A549 (cell line): ENCODE measurements around the gene HIGD1C. TPM values are rescaled to one million over a fixed set of nuclear protein-coding genes. Genes with fewer than 3 reads are reported as not detected.

Experiments
- ATAC-seq, 2 experiments: fragments of 200-7000 bp in 1 of 2; fragments of >200 bp in 1 of 2; cut with Nextera tagmentation in 1 of 2; cut with Tn5 transposase in 1 of 2; 3 replicates each; pipeline versions ENCODE4 v1.8.0 to v1.9.1; 2018 to 2020; ENCODE audit warnings: mild to moderate bottlenecking in 1 of 2, moderate library complexity in 1 of 2
- CTCF ChIA-PET: fragments of 300-600 bp; sonication (Branson Sonifier 250); formaldehyde crosslinking; extraction: SDS; loops from one replicate; lab custom pipeline; 2021; ENCODE audit warnings: antibody characterized with exemption, inconsistent platforms; lab: Yijun Ruan, JAX
- POLR2A ChIA-PET: fragments of 350-600 bp; formaldehyde crosslinking; extraction: SDS; loops from one replicate; lab custom pipeline; 2021; ENCODE audit warnings: antibody characterized with exemption, inconsistent platforms; lab: Yijun Ruan, JAX
- DNase-seq, 2 experiments: peaks; one replicate each; pipeline versions ENCODE4 v3.0.0 to v3.0.0-alpha.2; 2011 to 2016; ENCODE audit warnings: low read depth in 1 of 2, low spot score in 1 of 2
- FAIRE-seq: peaks from 2 replicates; lab custom pipeline; 2011; peaks lifted over from hg19 to GRCh38; lab: Jason Lieb, UNC
- H3K27ac ChIP-seq, 2 experiments: fragments of >200 bp; sonication (Bioruptor Twin); formaldehyde crosslinking; 3 replicates each; pipeline ENCODE4 v1.5.1; 2016 to 2017
- H3K4me1 ChIP-seq: fragments of >200 bp; sonication (Bioruptor Twin); formaldehyde crosslinking; 3 replicates; pipeline ENCODE4 v1.6.1; 2016
- H3K4me2 ChIP-seq: fragments of >200 bp; sonication (Bioruptor Twin); formaldehyde crosslinking; 3 replicates; pipeline ENCODE4 v1.6.1; 2016
- H3K4me3 ChIP-seq: fragments of >200 bp; sonication (Bioruptor Twin); formaldehyde crosslinking; 3 replicates; pipeline ENCODE4 v1.5.1; 2016
- H3K9me3 ChIP-seq: fragments of >200 bp; sonication (Bioruptor Twin); formaldehyde crosslinking; 3 replicates; pipeline ENCODE4 v1.6.1; 2016
- BHLHE40 ChIP-seq: IDR thresholded peaks from 2 replicates; pipeline ENCODE4 v1.6.1; 2012; ENCODE audit warnings: low read depth, low read length, inconsistent platforms
- CEBPB ChIP-seq, 2 experiments: fragments of >200 bp in 1 of 2; sonication (Bioruptor Twin) in 1 of 2; formaldehyde crosslinking in 1 of 2; IDR thresholded peaks; 2 replicates each; pipeline ENCODE4 v1.6.1; 2012 to 2016
- EHF ChIP-seq: fragments of 250-450 bp; sonication (Bioruptor Pico); IDR thresholded peaks from 2 replicates; pipeline ENCODE4 v1.5.0; 2020; ENCODE audit warnings: mild to moderate bottlenecking
- ESRRA ChIP-seq: fragments of 150-350 bp; IDR thresholded peaks from 2 replicates; pipeline ENCODE4 v1.6.1; 2014; ENCODE audit warnings: mild to moderate bottlenecking, low read length, borderline replicate concordance
- FOSB ChIP-seq: fragments of 250-450 bp; sonication (Bioruptor Pico); IDR thresholded peaks from 2 replicates; pipeline ENCODE4 v1.5.0; 2020; ENCODE audit warnings: mild to moderate bottlenecking, moderate library complexity
- FOXS1 ChIP-seq: fragments of 250-450 bp; sonication (Bioruptor Pico); IDR thresholded peaks from 2 replicates; pipeline ENCODE4 v1.5.0; 2020; ENCODE audit warnings: mild to moderate bottlenecking, moderate library complexity
- GATA3 ChIP-seq: IDR thresholded peaks from 2 replicates; pipeline ENCODE4 v1.6.1; 2012; ENCODE audit warnings: borderline replicate concordance
- HOXB5 ChIP-seq: fragments of 250-450 bp; sonication (Bioruptor Pico); IDR thresholded peaks from 2 replicates; pipeline ENCODE4 v1.5.0; 2020; ENCODE audit warnings: mild to moderate bottlenecking, moderate library complexity
- JUN ChIP-seq, 2 experiments: fragments of >200 bp; sonication (Bioruptor Twin); formaldehyde crosslinking; IDR thresholded peaks; 2 replicates in 1 of 2; 3 replicates in 1 of 2; pipeline ENCODE4 v1.6.1; 2016 to 2017
- JUNB ChIP-seq: fragments of >200 bp; sonication (Bioruptor Twin); formaldehyde crosslinking; IDR thresholded peaks from 2 replicates; pipeline ENCODE4 v1.6.1; 2016
- MAFK ChIP-seq: fragments of 450-650 bp; IDR thresholded peaks from 2 replicates; pipeline ENCODE4 v1.6.1; 2014; ENCODE audit not compliant: partially characterized antibody
- NFE2L2 ChIP-seq: fragments of 150-350 bp; conservative IDR thresholded peaks from 2 replicates; pipeline ENCODE4 v1.6.1; 2014; ENCODE audit warnings: low read length
- NR3C1 ChIP-seq: fragments of >200 bp; sonication (Bioruptor Twin); formaldehyde crosslinking; IDR thresholded peaks from 3 replicates; pipeline ENCODE4 v1.6.1; 2017
- POLR2A ChIP-seq: IDR thresholded peaks from 2 replicates; pipeline ENCODE4 v1.6.1; 2012; ENCODE audit warnings: mild to moderate bottlenecking, low read length
- POLR2AphosphoS2 ChIP-seq: conservative IDR thresholded peaks from 2 replicates; pipeline ENCODE4 v1.6.1; 2012; ENCODE audit warnings: low read length, improper control_type of control experiment, inconsistent platforms
- RAD21 ChIP-seq, 2 experiments: fragments of >200 bp in 1 of 2; sonication (Bioruptor Twin) in 1 of 2; formaldehyde crosslinking in 1 of 2; IDR thresholded peaks in 1 of 2; conservative IDR thresholded peaks in 1 of 2; 2 replicates in 1 of 2; 3 replicates in 1 of 2; pipeline ENCODE4 v1.6.1; 2012 to 2018; ENCODE audit warnings: inconsistent platforms in 1 of 2
- RARB ChIP-seq: fragments of 250-450 bp; sonication (Bioruptor Pico); IDR thresholded peaks from 2 replicates; pipeline ENCODE4 v1.8.0; 2021; ENCODE audit warnings: mild to moderate bottlenecking, moderate library complexity
- RNF2 ChIP-seq: fragments of 200-600 bp; sonication (generic); IDR thresholded peaks from 2 replicates; pipeline ENCODE4 v1.6.1; 2016; ENCODE audit warnings: low read depth, mild to moderate bottlenecking, antibody characterized with exemption, moderate library complexity, borderline replicate concordance
- SMC3 ChIP-seq: fragments of >200 bp; sonication (Bioruptor Twin); formaldehyde crosslinking; IDR thresholded peaks from 3 replicates; pipeline ENCODE4 v1.6.1; 2018; ENCODE audit warnings: inconsistent platforms
- SREBF2 ChIP-seq: fragments of 450-650 bp; IDR thresholded peaks from 2 replicates; pipeline ENCODE4 v1.6.1; 2014; ENCODE audit warnings: mild to moderate bottlenecking, moderate library complexity
- TFCP2L1 ChIP-seq: fragments of 250-450 bp; sonication (Bioruptor Pico); IDR thresholded peaks from 2 replicates; pipeline ENCODE4 v1.5.0; 2021; ENCODE audit warnings: mild to moderate bottlenecking
- TP53 ChIP-seq: fragments of 250-450 bp; sonication (Bioruptor Pico); IDR thresholded peaks from 2 replicates; pipeline ENCODE4 v1.5.0; 2021; ENCODE audit warnings: mild to moderate bottlenecking, moderate library complexity
- WGBS: methylation state at CpG from one replicate; pipeline ENCODE4 v1.1.6; 2017; ENCODE audit errors: missing lambda C conversion rate; 5-methylcytosine and 5-hydroxymethylcytosine counted together
- polyA plus RNA-seq, 4 experiments: library from polyadenylated mRNA; depleted of rRNA in 3 of 4; stranded (reverse); fragments of >200 nt; fragmentation: RNase III in 1 of 4; extraction: RNeasy Plus Mini Kit Qiagen cat#74134 plus additional on column Dnase treatment in 1 of 4; gene quantifications; 2 replicates in 3 of 4; 3 replicates in 1 of 4; pipeline ENCODE4 v1.2.3, GENCODE V29; 2011 to 2017
- TF ChIP-seq, protein P1 (sequence below): IDR thresholded peaks from 2 replicates; pipeline ENCODE4 v1.6.1; 2012
- TF ChIP-seq, protein P2 (sequence below): fragments of >200 bp; sonication (Bioruptor Twin); formaldehyde crosslinking; IDR thresholded peaks from 3 replicates; pipeline ENCODE4 v1.5.1; 2016
- TF ChIP-seq, protein P3 (sequence below): fragments of 200-600 bp; sonication (generic); IDR thresholded peaks from 2 replicates; pipeline ENCODE4 v1.6.1; 2016; ENCODE audit warnings: antibody characterized with exemption, mild to moderate bottlenecking, moderate library complexity
- TF ChIP-seq, protein P4 (sequence below): fragments of >200 bp; sonication (Bioruptor Twin); formaldehyde crosslinking; IDR thresholded peaks from 2 replicates; pipeline ENCODE4 v1.6.1; 2016
- TF ChIP-seq, protein P5 (sequence below): fragments of >200 bp; sonication (Bioruptor Twin); formaldehyde crosslinking; IDR thresholded peaks from 3 replicates; pipeline ENCODE4 v1.6.1; 2016
- TF ChIP-seq, protein P6 (sequence below): fragments of 450-650 bp; IDR thresholded peaks from 2 replicates; pipeline ENCODE4 v1.6.1; 2014; ENCODE audit warnings: antibody characterized with exemption

The HIGD1C gene
- polyA plus RNA-seq, 2 of the 4 experiments (the other 2 are of a cell fraction): not detected

DNA sequence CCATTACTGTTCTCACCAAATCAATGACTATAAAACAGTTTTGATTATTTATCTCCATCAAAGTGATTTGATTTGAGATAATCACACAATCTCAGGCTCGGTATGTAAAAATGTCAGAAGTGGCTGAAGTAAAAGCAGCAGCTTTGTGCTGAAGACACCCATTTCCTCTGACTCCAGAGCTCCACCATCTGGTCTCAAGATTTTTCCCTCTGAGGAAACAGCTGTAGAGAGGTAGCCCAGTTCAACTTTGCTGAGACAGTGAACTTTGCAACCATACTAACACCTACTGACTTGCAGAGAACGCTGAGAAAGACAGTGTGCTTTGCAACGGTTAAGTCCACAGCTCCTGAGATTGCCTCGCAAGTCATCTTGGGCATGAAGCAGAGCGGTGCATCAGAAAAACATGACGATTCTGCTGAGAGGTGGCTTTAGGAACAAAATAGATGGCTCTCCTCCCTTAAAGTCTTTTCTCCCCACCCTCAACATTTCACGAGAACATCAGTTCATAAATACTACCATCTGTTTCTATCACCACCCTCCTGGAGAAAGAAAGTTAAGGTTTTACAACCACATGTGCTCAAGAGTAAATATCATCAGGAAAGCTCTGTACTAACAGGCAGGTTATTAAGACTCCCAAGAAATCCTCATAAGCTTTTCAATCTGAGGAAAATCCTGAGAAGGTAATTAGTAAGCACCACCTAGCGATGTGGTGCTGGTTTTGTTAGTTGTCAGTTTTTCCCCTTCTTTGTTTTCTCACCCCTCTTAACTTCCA, 34.8 kb downstream of the HIGD1C start:
- Histone ChIP-seq H3K27ac (no peak overlapping the region), H3K4me3 (no peak overlapping the region), H3K4me2 (no peak overlapping the region), H3K9me3 (no peaks in the 10 kb centered on the region), H3K4me1 (no peaks in the 10 kb centered on the region)
- ATAC-seq (peak; percentile 87 to 92; a peak in 5 of 6 replicates), FAIRE-seq (no peak), DNase-seq (peak in 1 of 2 experiments; percentile 60)
- POLR2A ChIA-PET: interaction anchor here (1.6 kb wide), 1 partner anchor 223 kb away, joined by 9 read pairs; the partner anchor contains the start of gene ATF1
- WGBS: 63% methylated on average over 8 of the region's 8 CpGs
- TF ChIP-seq RARB (CRISPR knock-in tag) (no peak), EHF (no peak), JUNB (no peak), CEBPB (IDR thresholded peaks at IDR 0.05) (no peak), RAD21 (conservative IDR thresholded peaks at IDR 0.05 in 1 of 2, IDR thresholded peaks at IDR 0.05 in 1 of 2) (peak; percentile 71 to 83), RNF2 (no peak), GATA3 (no peak), POLR2A (no peak), SMC3 (peak; percentile 86), JUN (IDR thresholded peaks at IDR 0.05) (no peak), TFCP2L1 (CRISPR knock-in tag) (no peak), NR3C1 (no peak), FOXS1 (CRISPR knock-in tag) (no peak), TP53 (CRISPR knock-in tag) (no peak), HOXB5 (no peak), SREBF2 (no peak), POLR2AphosphoS2 (no peak), ESRRA (no peak), MAFK (peak; percentile 12), BHLHE40 (no peak), FOSB (CRISPR knock-in tag) (no peak), NFE2L2 (no peak)
- TF ChIP-seq, protein P1, sequence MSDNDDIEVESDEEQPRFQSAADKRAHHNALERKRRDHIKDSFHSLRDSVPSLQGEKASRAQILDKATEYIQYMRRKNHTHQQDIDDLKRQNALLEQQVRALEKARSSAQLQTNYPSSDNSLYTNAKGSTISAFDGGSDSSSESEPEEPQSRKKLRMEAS: no peak
- TF ChIP-seq, protein P2, sequence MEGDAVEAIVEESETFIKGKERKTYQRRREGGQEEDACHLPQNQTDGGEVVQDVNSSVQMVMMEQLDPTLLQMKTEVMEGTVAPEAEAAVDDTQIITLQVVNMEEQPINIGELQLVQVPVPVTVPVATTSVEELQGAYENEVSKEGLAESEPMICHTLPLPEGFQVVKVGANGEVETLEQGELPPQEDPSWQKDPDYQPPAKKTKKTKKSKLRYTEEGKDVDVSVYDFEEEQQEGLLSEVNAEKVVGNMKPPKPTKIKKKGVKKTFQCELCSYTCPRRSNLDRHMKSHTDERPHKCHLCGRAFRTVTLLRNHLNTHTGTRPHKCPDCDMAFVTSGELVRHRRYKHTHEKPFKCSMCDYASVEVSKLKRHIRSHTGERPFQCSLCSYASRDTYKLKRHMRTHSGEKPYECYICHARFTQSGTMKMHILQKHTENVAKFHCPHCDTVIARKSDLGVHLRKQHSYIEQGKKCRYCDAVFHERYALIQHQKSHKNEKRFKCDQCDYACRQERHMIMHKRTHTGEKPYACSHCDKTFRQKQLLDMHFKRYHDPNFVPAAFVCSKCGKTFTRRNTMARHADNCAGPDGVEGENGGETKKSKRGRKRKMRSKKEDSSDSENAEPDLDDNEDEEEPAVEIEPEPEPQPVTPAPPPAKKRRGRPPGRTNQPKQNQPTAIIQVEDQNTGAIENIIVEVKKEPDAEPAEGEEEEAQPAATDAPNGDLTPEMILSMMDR: peak; percentile 74
- TF ChIP-seq, protein P3, sequence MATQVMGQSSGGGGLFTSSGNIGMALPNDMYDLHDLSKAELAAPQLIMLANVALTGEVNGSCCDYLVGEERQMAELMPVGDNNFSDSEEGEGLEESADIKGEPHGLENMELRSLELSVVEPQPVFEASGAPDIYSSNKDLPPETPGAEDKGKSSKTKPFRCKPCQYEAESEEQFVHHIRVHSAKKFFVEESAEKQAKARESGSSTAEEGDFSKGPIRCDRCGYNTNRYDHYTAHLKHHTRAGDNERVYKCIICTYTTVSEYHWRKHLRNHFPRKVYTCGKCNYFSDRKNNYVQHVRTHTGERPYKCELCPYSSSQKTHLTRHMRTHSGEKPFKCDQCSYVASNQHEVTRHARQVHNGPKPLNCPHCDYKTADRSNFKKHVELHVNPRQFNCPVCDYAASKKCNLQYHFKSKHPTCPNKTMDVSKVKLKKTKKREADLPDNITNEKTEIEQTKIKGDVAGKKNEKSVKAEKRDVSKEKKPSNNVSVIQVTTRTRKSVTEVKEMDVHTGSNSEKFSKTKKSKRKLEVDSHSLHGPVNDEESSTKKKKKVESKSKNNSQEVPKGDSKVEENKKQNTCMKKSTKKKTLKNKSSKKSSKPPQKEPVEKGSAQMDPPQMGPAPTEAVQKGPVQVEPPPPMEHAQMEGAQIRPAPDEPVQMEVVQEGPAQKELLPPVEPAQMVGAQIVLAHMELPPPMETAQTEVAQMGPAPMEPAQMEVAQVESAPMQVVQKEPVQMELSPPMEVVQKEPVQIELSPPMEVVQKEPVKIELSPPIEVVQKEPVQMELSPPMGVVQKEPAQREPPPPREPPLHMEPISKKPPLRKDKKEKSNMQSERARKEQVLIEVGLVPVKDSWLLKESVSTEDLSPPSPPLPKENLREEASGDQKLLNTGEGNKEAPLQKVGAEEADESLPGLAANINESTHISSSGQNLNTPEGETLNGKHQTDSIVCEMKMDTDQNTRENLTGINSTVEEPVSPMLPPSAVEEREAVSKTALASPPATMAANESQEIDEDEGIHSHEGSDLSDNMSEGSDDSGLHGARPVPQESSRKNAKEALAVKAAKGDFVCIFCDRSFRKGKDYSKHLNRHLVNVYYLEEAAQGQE: no peak
- TF ChIP-seq, protein P4, sequence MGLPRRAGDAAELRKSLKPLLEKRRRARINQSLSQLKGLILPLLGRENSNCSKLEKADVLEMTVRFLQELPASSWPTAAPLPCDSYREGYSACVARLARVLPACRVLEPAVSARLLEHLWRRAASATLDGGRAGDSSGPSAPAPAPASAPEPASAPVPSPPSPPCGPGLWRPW: no peak
- TF ChIP-seq, protein P5, sequence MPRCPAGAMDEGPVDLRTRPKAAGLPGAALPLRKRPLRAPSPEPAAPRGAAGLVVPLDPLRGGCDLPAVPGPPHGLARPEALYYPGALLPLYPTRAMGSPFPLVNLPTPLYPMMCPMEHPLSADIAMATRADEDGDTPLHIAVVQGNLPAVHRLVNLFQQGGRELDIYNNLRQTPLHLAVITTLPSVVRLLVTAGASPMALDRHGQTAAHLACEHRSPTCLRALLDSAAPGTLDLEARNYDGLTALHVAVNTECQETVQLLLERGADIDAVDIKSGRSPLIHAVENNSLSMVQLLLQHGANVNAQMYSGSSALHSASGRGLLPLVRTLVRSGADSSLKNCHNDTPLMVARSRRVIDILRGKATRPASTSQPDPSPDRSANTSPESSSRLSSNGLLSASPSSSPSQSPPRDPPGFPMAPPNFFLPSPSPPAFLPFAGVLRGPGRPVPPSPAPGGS: no peak
- TF ChIP-seq, protein P6, sequence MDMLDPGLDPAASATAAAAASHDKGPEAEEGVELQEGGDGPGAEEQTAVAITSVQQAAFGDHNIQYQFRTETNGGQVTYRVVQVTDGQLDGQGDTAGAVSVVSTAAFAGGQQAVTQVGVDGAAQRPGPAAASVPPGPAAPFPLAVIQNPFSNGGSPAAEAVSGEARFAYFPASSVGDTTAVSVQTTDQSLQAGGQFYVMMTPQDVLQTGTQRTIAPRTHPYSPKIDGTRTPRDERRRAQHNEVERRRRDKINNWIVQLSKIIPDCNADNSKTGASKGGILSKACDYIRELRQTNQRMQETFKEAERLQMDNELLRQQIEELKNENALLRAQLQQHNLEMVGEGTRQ: no peak
- CTCF ChIA-PET: interaction anchor here (0.6 to 8.5 kb wide), 32 partner anchors 9 to 482 kb away, joined by 3 to 109 read pairs (median 4); partner anchors contain the start of genes ATF1, DIP2B and SLC11A2
